H1 (cell line): ENCODE data around the gene SHROOM4.

Experiments used
- EP300 ChIP-seq, 2 experiments: IDR thresholded peaks; 1 replicate in 1 of 2; 2 replicates in 1 of 2; pipeline ENCODE4 v1.6.1; 2011 to 2012; ENCODE audit warnings: low read depth in 2 of 2, low read length in 2 of 2, mild to moderate bottlenecking in 2 of 2, borderline replicate concordance in 1 of 2, inconsistent platforms in 1 of 2, moderate library complexity in 1 of 2
- POLR2AphosphoS5 ChIP-seq: IDR thresholded peaks from 2 replicates; pipeline ENCODE4 v1.6.1; 2011; ENCODE audit warnings: low read depth, low read length
- TF ChIP-seq, protein P1 (sequence below), 3 experiments: IDR thresholded peaks; 1 replicate in 2 of 3; 2 replicates in 1 of 3; pipeline versions ENCODE4 v1.5.1 to v1.6.1; 2011; ENCODE audit warnings: low read length in 3 of 3, mild to moderate bottlenecking in 3 of 3, inconsistent platforms in 2 of 3, low read depth in 1 of 3, moderate library complexity in 1 of 3; ENCODE audit not compliant: insufficient read depth in 1 of 3; ENCODE audit errors: control extremely low read depth in 1 of 3

DNA sequence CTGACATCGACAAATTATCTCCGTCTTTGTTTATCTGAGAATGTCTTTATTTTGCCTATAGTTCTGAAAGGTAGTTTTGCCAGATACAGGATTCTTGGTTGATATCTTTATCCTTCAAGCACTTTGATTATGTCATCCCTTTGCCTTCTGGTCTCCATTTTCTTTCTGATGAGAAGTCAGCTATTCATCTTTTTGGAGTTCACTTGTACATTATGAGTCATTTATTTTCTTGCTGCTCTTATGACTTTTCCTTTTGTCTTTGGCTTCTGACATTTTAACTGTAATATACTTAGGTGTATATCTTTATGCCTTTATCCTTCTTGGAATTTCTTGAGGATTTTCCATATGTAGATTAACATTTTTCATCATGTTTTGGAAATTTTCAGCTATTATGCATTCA lies 51.4 kb downstream of the SHROOM4 start:
- no peak for TF ChIP-seq POLR2AphosphoS5
- TF ChIP-seq, protein P1, sequence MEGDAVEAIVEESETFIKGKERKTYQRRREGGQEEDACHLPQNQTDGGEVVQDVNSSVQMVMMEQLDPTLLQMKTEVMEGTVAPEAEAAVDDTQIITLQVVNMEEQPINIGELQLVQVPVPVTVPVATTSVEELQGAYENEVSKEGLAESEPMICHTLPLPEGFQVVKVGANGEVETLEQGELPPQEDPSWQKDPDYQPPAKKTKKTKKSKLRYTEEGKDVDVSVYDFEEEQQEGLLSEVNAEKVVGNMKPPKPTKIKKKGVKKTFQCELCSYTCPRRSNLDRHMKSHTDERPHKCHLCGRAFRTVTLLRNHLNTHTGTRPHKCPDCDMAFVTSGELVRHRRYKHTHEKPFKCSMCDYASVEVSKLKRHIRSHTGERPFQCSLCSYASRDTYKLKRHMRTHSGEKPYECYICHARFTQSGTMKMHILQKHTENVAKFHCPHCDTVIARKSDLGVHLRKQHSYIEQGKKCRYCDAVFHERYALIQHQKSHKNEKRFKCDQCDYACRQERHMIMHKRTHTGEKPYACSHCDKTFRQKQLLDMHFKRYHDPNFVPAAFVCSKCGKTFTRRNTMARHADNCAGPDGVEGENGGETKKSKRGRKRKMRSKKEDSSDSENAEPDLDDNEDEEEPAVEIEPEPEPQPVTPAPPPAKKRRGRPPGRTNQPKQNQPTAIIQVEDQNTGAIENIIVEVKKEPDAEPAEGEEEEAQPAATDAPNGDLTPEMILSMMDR (IDR thresholded peaks at IDR 0.05; ENCODE audit: control extremely low read depth in 1 of 3, insufficient read depth in 1 of 3, low read depth in 1 of 3, low read length in 3 of 3): no peak
- TF ChIP-seq EP300 (IDR thresholded peaks at IDR 0.05; ENCODE audit: borderline replicate concordance in 1 of 2, low read depth in 2 of 2, low read length in 2 of 2): no peak
